PC-3 (cell line): Measurements from ENCODE around the gene DRG2.

ENCODE experiments used
- CTCF ChIP-seq: fragments of 300-600 bp; sonication (generic); conservative IDR thresholded peaks from 2 replicates; pipeline ENCODE4 v1.5.1; 2017; ENCODE audit warnings: antibody characterized with exemption, low read depth, mild to moderate bottlenecking, low read length
- EZH2 ChIP-seq: fragments of 300-600 bp; sonication (generic); IDR thresholded peaks from one replicate; pipeline ENCODE4 v1.6.1; 2017; ENCODE audit warnings: antibody characterized with exemption, mild to moderate bottlenecking, low read length; ENCODE audit not compliant: unreplicated experiment

GRCh38 chr17:18056214-18056613 lies 31.5 kb upstream of the DRG2 start:
- peak; percentile 23; the same call in 1 of the 2 replicates for TF ChIP-seq CTCF
- TF ChIP-seq EZH2 = no peak
